Stimulated activated CD4-positive, alpha-beta T cell treated with anti-CD3 and anti-CD28 coated beads, Interleukin-1b, Interleukin-23, amount 100 ng/mL, for 48 hours (primary cell): ENCODE measurements around the gene NRP2.

ENCODE experiments used
- DNase-seq: peaks from one replicate; pipeline ENCODE4 v3.0.0-alpha.2; 2020

Gene NRP2, protein sequence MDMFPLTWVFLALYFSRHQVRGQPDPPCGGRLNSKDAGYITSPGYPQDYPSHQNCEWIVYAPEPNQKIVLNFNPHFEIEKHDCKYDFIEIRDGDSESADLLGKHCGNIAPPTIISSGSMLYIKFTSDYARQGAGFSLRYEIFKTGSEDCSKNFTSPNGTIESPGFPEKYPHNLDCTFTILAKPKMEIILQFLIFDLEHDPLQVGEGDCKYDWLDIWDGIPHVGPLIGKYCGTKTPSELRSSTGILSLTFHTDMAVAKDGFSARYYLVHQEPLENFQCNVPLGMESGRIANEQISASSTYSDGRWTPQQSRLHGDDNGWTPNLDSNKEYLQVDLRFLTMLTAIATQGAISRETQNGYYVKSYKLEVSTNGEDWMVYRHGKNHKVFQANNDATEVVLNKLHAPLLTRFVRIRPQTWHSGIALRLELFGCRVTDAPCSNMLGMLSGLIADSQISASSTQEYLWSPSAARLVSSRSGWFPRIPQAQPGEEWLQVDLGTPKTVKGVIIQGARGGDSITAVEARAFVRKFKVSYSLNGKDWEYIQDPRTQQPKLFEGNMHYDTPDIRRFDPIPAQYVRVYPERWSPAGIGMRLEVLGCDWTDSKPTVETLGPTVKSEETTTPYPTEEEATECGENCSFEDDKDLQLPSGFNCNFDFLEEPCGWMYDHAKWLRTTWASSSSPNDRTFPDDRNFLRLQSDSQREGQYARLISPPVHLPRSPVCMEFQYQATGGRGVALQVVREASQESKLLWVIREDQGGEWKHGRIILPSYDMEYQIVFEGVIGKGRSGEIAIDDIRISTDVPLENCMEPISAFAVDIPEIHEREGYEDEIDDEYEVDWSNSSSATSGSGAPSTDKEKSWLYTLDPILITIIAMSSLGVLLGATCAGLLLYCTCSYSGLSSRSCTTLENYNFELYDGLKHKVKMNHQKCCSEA

DNA sequence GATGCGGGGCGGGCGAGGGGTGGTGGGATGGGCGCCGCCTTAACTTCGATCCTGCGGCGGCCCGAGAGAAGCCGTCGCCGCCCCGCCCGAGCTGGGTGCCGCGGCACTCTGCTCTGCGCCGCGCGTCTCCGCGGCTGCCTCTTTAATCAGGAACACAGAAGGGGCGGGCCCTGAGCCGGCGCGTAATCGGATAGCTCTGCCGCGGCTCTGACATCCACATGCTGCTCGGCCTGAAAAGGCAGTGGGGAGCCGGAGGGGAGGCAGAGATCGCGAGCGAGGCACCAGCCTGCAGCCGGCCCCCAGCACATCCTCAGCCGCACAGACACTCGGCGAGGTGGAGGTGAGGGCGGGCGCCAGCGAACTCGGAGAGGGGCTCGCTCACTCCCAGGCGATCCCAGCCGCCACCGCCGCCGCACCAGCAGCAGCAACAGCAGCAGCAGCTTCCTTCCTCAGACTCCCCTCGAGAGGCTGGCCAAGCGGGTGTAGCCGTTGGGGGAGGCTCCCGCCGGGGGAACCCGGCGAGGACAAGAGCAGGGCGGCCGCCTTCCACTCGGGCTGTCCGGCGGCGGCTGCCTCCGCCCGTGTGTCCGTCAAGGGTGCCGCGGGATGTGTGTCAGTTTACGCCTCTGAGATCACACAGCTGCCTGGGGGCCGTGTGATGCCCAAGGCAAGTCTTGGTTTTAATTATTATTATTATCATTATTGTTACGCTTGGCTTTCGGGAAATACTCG is at the start of gene NRP2:
NRP2 (plus strand) TSS at position 263 of the 732 bp plus-strand sequence. CDS start 790 bp downstream, outside the sequence.
- peak; percentile 57 for DNase-seq

DNA sequence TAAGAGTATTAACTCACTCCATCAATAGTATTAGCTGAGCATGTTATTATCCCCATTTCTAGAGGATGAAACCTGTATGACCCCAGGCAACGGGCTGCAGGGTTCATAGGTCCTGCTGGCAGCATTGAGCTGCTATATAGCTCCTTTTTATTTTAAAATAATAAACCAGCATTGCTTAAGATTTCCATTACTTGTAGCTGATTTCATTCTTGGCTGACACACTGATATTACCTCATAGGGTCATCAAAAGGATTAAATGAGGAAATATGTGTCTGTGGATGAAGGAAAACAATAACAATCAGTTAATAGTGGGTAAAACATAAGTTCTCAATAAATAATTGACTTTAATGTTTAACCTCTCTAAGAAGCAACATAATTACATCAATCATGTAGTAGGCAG is 48.3 kb upstream of the NRP2 start:
- no peak for DNase-seq

DNA sequence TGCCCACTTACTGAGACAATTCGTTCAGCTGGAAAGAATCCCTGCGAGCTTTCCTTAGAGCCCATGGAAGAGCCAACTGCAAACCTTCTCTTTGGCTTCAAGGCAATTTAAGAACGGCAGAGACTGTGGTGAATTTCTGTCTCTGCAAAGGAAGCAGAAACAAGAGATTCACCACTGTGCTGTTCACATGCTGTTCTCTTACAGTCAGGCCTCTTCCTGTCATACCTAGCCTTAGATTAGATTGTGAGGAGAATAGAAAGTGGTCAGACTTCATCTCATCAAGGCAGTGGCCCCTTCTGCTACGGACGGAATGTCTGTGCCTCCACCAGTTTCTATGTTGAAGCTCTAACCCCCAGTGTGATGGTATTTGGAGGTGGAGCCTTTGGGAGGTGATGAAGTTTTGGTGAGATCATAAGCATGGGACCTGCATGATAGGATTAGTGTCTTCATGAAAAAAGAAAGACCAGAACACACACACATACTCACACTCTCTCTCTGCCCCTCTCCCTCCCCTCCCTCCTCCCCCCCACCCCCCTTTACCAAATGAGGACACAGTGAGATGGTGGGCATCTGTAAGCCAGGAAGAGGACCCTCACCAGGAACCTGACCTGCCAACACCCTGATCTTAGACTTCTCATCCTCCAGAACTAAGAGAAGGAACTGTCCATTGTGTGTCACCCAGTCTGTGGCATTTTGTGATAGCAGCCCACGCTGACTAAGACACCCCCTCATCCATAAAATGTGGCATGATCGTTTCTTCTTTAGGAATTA is 45.6 kb upstream of the NRP2 start:
- no peak for DNase-seq

DNA sequence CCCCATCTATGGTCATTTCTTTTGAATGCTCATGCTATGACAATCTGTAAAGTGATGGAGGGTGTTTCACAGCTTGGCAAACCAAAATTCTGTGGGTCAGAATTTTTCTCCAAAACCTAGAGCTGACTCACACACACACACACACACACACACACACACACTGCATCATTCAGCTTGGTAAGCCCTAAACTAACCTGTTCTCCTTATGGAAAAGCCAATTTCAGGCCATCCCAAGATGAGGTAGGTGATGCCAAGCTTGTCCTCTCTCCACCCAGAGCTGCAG is 45.0 kb upstream of the NRP2 start:
- DNase-seq, result no peak

DNA sequence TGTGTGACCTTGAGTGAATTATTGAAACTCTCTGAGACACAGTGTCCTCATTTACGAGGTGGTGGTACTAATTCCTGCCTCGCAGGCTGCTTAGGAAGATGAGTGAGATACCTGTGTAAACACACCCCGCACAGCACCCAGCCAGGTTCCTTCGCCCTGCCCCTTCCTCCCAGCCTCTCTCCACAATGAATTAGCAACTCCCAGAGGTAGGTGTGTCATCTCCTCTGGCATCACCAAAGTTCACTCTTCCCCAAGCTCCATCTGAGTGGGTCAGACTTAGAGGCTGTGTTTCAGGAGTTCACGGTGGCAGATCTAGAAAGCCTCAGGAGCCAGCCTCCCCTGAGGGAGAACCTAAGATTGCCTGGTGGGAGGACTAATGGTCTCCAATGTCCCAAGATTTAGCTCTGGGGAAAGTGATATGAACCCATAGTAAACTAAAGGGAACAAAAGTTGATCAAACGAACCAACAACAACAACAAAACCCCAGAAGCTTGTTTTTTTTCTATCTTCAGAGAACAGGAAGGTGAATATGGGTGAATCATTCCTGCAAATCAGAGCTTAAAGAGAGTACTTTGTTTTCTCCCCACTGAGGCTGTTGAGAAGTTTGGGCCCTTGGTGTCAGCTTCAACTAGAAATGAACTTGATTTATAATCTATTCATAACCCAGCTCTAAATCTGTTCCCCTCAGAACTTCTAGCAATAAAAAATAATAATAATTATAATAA is 44.4 kb upstream of the NRP2 start:
- no peak for DNase-seq

DNA sequence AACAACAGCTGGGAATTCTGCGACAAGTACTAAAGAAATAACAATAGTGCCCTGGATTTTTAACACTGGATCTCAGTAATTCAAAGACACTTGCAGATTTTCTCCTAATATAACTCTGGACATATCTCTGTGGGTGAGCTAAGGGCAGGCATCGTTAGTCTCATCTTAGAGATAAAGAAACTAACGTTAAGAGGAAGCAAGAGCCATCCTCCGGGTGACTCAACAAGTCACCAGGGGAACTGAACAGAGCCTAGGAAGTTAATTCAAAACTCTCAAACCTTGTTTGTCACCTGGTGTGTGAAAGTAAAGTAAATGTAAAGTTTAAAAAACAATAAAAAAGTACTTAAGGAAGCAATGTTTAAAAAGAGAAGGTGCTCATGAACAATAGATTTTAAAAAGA is 41.6 kb upstream of the NRP2 start:
- DNase-seq, result no peak

DNA sequence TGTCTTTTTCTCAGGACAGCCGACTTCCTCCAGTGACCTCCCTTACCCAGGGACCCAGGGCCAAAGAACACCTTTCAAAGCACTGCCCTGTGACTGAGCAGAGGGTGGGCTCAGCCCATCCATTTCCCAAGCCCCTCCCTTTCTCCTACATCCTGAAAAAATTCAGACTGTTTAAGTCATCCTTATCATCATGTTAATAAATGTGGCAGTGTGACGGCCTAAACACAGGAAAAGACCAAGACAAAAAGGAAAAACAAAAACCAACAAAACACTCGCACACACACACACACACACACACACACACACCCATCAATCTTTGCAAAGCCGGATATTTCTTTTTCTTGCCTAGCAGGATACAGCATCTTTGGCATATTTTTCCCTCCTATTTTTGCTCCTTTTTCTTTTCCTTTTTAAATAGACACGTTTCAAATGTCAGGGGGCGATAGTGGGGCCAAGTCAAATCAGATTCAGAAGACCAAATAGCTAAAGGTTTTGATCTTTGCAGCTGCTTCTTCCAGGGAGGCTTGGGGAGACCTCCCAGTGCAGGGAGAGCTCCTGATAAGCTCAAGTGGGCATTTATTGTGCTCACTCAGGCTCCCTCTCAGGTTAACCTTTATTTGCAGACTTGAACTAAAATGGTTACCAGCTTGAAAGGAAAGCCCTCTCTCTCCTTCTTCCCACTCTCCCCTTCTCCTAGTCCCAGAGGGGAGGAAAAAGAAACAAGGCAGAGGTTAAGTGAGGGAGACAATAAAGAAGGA is 39.5 kb upstream of the NRP2 start:
- DNase-seq, result no peak

DNA sequence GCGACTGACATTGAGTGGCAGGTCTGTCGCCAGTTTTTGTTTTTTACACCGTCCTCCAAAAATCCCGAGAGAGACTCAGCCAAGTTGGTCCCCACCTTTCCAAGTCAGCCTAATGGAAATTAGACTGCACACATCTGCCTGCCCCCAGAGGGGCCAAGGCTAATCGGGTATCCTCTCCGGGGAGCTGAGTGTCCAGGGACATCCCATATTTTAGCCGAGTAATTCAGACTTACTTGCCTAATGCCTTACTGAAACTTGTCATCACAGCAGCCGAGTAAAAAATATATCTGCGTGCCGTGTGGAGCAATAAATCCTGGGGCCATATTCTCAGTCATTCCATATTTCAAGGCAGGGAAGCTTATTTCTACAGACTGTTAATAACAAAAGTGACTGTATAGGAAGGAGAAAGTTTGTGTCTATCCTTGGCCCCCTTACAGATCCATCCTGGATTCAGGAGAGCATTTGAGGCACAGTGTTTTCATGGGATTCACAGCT is 38.9 kb upstream of the NRP2 start:
- no peak for DNase-seq

DNA sequence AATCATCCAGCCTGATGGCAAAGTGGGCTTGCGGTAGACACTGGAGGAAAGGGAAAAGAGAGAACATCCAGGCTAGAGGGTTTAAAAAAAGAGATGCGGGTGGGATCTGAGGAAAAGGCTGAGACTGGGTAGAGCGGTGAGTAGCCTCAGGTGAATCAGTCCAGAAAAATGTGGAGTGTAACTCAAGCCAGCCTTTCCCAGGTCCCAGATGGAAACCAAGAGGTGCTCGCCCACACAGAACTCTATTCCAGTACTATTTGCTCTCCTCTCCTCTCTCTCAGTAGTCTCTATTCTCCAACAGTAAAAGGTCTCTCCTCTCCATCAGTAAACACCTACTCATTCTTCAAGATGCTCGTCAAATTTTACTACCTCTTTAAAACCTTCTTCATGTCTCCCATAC is 38.3 kb upstream of the NRP2 start:
- DNase-seq, result no peak

DNA sequence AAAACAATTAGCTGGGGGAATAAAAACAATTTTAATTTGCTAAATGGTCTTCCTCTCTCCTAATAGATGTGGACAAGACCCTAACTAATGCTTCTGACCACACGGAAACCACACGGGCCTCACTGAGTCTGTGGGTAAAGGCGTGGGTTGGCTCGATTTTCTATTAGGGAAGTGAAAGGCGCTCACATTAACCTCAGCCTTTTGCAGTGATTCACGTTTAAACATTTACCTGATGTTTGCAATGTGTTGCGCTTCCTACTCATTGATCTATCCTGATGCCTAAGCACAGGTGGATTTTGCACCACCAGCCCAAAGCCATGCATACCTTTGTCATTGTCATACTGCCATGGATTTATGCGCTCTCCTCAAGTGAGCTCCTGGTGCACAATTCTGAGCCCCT is 35.6 kb upstream of the NRP2 start:
- no peak for DNase-seq

DNA sequence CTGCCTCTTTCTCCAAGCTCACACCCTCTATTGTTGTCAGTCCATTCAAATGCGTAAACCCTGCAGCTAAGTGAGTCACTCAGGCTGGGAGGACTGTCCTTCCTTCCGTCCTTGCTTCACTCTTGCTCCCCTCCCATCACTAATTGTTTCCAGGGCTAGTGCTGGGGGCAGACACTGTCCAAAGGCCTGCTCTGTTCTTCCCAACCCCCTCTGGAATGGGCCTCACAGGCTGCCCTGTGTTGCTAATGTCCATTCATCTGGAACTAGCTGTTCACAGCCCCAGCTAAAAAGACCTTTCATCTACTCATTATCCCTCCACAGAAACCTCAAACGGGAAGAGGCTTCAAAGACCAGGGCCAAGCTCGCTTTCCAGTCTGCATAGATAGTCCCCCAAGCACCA is 31.9 kb upstream of the NRP2 start:
- no peak for DNase-seq

DNA sequence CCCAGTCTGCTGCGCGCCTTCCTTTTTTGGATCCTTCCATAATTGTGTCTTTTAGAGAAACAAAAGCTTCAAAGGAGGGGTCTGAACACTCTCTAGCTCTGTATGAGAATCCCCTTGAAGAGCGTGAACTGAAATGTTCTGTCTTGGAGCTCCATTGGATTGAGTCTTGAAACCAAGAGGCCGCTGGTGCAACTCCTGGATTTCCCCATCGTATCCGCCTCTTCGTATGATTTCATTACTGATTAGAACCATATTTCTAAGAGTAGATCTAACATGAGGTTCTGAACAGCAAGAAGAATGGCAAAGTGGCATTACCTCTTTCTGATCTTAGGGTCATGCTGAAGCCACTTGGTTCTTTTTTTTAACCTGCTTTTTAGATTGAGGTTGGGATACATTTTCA is 31.4 kb upstream of the NRP2 start:
- DNase-seq, result no peak

DNA sequence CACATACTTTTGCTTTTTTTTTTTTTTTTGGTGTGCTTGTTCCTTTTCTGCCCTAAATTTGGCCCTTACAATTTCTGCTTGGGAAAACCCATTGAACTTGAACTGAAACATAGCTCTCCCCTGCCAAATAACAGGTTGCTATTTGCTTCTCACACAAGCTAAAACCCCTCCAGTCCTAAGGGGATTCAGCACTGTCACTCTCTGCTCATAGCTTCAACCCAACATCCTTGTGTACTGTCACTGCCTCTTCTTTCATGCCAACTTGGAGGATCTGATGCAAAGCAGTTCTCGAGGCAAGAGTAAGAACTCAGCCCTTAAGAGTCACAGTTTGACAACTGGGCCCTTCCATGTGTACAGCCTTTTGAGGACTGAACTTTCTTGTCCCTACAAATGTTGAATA is 30.6 kb upstream of the NRP2 start:
- no peak for DNase-seq

DNA sequence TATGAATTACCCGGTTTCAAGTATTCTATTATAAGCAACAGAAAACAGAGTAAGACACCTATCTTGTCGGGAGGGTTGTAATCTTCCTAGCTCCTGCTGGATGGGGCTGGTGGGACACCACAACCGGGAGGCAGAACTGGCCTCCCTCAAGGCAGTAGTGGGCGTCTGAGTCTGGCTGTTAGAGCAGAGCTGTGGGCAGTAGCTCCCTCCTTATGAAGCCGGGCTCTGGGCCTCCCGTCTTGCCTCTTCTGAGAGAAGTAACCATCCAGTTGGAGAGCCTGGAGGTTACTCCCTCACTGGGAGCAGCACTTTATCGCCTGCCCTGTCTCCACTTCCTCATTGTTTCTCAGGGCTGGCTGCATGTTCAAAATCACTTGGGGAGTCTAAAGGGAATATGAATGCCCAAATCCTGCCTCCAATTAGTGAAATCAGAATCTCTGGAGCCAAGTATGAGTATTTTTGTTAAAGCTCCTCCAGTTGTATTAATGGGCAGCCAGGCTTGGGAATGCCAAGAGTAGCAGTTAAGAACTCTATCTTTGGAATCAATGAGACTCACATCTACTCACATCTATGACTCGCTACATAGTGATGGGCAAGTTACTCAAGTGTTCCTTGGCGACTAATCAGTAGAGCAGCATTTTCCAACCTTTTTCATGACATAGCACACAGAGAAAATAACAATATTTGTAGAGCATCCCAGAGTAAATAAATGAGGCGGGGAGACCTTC is 27.3 kb upstream of the NRP2 start:
- DNase-seq, result no peak

DNA sequence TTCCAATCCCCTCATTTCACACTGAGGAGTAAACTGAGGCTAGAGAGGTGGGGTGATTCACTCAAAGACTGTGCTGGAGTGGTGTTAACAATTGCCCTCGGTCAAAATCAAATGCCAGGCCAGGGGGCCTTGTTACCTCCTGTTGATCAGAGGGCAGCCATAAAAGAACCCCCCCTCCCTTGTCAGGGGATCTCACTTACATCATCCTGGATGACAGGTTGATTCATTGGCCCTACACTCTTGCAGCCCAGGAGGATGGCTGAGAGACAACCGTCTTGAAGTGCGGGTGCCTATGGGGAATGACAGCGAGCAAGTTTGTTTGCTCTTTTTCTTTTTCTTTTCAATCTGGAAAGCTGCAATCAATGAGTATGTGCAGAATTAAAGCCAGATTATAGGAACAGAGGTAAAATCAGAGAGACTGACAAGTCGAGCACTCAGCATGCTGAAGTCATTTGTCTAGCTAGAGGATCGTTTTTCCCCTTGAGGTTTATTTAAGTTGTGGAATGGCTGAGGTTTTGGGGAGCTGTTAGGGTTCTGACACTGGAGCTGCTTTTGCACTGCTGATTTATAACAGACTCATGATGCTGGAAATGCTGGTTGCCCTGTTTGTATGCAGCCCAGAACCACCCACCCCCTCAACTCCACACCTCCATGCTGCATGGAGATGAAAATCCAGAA is 26.4 kb upstream of the NRP2 start:
- DNase-seq, result no peak

DNA sequence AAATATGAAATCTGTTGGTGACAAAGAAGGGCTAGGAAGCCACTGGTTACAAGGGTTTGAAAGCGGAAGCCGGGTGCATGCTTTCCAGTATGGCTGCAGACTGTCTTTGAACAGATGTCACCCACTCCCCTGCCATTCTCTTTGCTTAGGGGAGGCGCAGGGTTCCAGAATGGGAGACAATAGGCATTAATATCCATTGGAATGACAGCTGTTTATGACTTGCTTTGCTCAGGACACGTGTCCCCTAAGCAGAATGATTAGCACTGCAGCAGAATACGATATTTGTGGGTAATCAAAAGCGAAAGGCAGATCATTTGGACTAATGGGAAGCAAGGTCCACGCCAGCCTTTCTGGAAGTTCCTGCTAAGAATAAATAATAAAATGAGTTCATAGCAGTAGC is 25.8 kb upstream of the NRP2 start:
- DNase-seq, result no peak

DNA sequence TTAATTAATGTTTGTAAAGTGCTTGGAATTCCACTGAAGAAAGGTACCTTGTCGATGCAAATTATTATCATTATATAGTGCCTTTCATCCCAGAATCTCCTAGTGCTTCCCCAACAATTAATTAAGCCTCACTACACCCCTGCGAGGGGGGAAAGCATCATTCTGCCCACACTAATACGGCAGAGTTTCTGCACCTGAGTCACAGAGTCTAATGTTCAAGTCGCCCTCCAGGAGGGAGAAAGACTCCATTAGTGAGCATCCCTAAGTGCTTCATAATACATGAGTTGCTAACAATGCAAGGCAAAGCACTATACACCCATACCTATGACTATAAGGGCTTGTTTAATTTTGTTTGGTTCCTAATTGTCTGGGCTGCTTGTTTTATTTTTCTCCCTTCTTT is 25.4 kb upstream of the NRP2 start:
- no peak for DNase-seq

DNA sequence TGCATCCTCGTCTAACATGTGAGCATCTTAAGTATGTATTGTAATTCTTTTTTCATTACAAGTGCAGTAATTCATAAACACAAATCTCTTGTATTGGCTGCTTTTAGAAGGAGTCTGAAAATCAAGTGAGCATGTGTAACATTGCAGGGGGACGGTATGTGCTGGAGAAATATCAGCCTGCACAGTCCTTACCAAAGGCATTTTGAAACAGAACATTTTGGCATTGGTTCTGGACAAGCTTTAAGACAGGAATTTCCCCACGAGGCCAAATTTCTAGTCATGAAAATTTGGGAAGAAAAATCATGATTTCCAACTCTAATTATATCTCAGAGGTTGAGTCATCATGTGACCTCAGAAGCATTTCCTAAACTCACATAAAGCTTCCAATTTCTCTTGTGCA is 24.7 kb upstream of the NRP2 start:
- no peak for DNase-seq

DNA sequence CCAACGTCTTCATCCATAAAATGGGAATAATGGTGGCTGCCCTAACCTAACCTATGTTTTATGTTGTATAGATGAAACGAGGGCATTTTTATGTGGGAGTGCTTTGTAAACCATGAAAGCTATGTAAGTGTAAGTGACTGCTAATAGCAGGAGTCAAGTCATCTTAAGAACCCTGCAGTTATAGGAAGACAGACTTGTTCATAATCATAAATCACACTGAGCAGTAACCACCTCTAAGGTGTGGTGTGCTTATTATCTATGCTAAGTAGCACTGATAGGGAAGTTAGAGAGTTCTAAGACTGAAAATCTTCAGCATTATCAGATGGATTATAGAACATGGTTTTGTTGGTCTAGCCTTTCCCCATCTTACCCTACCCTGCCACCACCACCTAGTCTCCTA is 24.2 kb upstream of the NRP2 start:
- DNase-seq, result no peak

DNA sequence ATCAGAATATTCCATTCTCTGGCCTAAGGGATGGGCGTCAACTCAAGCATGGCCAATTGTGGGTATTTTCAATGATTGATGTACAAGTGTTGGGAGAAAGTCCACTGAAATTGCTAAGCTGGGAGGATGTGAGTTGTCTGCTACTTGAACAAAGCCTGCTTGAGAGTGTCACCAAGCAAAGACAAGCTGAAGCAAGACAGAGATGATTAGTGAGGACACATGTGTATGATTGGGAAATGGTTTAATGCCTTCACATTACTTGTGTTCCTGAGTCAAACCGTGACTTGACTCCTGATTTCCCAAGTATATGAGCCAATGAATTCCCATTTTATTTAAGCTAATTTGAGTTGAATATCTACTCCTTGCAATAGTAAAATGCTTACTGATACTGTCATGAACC is 23.7 kb upstream of the NRP2 start:
- no peak for DNase-seq
